ENCODE measurements around the gene PKD2.
"Not testable (repeated sequence)": the region's sequence is repeated elsewhere in the genome, so short reads cannot be mapped to it uniquely, and the experiment has no call there.

Gene PKD2

GRCh38 chr4:88078579-88078978, 71.1 kb downstream of the PKD2 start:
- DNase-seq, result no peak

GRCh38 chr4:88080626-88081025, 73.2 kb downstream of the PKD2 start:
- DNase-seq, result no peak

- no peak for DNase-seq
Observed at GRCh38 chr4:88087004-88087403, 79.6 kb downstream of the PKD2 start.

- no peak for DNase-seq
Observed at GRCh38 chr4:88090898-88091297, 83.5 kb downstream of the PKD2 start.

- DNase-seq, result no peak
Observed at GRCh38 chr4:88091378-88091777, 83.9 kb downstream of the PKD2 start.

GRCh38 chr4:88093874-88094273, 86.4 kb downstream of the PKD2 start:
- DNase-seq, result no peak

GRCh38 chr4:88097301-88097700, 89.9 kb downstream of the PKD2 start:
- no peak for DNase-seq

GRCh38 chr4:88097781-88098180, 90.3 kb downstream of the PKD2 start:
- no peak for DNase-seq

- DNase-seq, result no peak
Observed at GRCh38 chr4:88098993-88099752, 91.7 kb downstream of the PKD2 start.

- DNase-seq, result no peak
Observed at GRCh38 chr4:88101165-88101564, 93.7 kb downstream of the PKD2 start.

GRCh38 chr4:88102026-88102425, 94.6 kb downstream of the PKD2 start:
- no peak for DNase-seq

GRCh38 chr4:88104902-88105610, 97.6 kb downstream of the PKD2 start:
- no peak for DNase-seq

- no peak for DNase-seq
Observed at GRCh38 chr4:88106205-88106604, 98.8 kb downstream of the PKD2 start.

- no peak for DNase-seq
Observed at GRCh38 chr4:88107406-88108107, 100.1 kb downstream of the PKD2 start.

GRCh38 chr4:88108108-88108465, 100.7 kb downstream of the PKD2 start:
- not testable (repeated sequence) for DNase-seq

- DNase-seq, result no peak
Observed at GRCh38 chr4:88108747-88109122, 101.3 kb downstream of the PKD2 start.

- DNase-seq, result no peak
Observed at GRCh38 chr4:88109123-88109881, 101.9 kb downstream of the PKD2 start.

- DNase-seq, result no peak
Observed at GRCh38 chr4:88110826-88111225, 103.4 kb downstream of the PKD2 start.

- DNase-seq, result no peak
Observed at GRCh38 chr4:88112856-88113255, 105.4 kb downstream of the PKD2 start.

GRCh38 chr4:88115587-88115986, 108.2 kb downstream of the PKD2 start:
- DNase-seq, result no peak

- DNase-seq, result no peak
Observed at GRCh38 chr4:88119943-88120342, 112.5 kb downstream of the PKD2 start.

GRCh38 chr4:88122260-88122659, 114.8 kb downstream of the PKD2 start:
- not testable (repeated sequence) for DNase-seq

All from DMS79 (cell line).